ENCODE data around the gene PKD2L1.
"Not testable (repeated sequence)": the region's sequence is repeated elsewhere in the genome, so short reads cannot be mapped to it uniquely, and the experiment has no call there.

PKD2L1 gene

DNA sequence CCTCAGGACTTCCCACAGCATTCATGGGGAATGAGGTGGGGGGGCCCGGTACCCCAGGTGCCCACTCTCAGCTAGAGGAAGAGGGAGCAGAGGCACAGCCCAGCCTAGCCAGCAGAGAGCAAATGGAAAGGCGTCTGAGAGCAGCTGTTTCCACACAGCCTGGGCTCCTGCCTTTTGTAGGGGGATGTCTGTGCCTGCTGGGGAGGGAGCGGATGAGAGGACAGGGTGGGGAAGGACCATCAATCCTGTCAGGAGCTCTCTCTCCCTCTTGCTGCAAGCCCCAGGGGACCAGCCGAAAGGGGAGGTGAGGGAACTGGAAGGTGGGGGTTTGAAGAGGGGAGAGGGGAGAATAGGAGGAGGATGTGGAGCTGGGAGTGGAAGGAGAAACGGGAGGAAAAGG, at the start of gene PKD2L1:
PKD2L1 (minus strand) TSS at position 150 of the 400 bp plus-strand sequence; CDS start at position 25, 125 bp downstream.
- no peak for DNase-seq

DNA sequence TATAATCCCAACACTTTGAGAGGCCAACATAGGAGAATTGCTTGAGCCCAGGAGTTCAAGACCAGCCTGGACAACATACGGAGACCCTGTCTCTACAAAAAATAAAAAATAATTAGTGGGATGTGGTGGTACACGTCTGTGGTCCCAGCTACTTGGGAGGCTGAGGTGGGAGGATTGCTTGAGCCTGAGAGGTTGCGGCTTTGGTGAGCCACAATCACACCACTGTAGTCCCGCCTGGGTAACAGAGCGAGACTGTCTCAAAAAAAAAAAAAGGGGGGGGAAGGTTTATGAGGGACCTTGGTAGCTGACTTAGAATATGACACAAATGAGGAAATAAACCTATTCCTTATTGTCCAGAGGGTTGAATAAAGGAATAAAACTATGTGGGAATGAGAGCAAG, 47.8 kb upstream of the PKD2L1 start:
- DNase-seq = no peak

DNA sequence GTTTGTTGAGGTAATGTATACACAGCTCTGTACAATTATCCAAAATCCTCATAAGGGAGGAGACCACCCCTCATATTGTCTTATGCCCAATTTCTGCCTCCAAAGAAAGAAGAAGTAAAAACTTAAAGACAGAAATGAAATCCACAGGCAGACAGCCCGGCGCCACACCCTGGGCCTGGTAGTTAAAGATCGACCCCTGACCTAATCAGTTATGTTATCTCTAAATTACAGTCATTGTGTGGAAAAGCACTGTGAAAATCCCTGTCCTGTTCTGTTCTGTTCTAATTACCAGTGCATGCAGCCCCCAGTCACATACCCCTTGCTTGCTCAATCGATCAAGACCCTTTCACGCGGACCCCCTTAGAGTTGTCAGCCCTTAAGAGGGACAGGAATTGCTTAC, 46.6 kb upstream of the PKD2L1 start:
- DNase-seq = not testable (repeated sequence)

DNA sequence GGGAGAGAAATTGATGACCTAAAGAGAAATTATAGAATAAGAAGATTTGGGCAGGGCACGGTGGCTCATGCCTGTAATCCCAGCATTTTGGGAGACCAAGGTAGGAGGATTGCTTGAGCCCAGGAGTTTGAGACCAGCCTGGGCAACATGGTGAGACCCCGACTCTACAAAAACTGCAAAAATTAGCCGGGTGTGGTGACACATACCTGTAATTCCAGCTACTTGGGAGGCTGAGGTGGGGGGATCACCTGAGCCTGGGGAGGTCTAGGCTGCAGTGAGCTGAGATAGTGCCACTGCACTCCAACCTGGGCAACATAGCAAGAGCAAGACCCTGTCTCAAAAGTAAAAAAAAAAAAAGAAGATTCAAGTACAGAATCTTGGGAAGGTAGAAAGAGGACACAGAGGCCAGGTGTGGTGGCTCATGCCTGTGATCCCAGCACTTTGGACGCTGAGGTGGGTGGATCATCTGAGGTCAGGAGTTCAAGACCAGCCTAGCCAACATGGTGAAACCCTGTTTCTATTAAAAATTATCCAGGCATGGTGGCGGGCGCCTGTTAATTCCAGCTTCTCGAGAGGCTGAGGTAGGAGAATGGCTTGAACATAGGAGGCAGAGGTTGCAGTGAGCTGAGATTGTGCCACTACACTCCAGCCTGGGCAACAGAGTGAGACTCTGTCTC, 44.8 kb upstream of the PKD2L1 start:
- DNase-seq = not testable (repeated sequence)

DNA sequence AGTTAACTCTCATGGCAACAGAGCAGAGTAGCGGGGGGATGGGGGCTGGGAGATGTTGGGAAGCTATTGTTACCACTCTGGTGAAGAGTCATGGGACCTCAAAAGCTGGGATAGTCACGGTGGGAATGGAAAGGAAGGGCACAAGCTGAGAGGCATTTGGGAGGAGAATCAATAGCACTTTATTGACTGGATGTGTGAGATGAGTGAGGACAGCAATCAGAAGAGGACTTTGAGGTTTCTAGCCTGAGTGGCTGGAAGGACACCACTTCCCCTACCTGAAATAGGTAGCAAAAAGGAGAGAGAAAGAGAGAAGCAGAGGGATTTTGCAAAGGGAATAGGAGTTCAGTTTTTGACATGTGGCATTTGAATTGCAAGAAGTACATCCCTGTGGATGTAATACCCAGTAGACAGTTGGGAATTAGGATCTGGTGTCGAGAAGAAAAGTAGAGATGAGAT, 44.2 kb upstream of the PKD2L1 start:
- DNase-seq = no peak

DNA sequence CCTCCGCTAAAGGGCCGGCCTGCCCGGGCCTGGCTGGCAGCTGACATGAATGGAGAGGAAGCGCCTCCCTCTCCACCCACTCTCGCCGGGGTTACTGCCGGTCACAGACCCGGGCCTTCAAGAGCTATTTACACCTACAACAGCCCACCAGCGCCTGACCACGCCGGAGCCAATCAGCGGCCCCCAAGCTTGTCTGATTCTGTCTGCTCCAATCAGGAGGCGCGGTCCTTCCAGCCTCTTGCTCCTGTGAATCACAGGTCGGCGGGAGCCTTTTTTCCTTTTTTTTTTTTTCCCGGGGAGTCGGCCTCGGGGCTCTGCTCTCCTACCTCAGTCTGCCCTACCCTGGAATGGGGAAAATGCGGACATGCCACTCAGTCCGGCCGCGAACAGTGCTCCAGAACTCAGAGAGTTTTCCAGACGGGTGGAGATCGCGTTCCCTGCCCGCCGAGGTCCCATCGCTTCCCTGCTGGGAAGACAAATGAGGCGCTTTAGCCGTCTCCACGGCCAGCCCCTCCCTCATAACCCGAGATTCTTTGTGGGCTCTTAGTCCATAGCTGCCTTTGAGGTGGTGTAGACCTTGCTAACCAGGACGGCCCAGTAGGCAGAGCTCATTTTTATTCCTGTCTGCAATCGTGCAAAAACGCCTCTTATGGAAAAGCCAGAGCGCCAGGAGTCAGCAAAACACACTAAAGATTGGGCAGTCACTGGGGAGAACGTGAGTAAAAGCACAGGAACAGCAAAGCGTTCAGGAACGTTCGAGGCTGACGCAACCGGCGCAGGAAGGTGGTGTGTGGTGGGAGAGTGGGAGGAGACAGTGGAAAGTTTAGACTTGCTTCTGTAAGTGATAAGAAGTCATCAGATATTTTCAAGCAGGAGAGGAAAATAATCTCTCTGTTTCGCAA, 43.5 kb upstream of the PKD2L1 start:
- DNase-seq = peak; percentile 61

DNA sequence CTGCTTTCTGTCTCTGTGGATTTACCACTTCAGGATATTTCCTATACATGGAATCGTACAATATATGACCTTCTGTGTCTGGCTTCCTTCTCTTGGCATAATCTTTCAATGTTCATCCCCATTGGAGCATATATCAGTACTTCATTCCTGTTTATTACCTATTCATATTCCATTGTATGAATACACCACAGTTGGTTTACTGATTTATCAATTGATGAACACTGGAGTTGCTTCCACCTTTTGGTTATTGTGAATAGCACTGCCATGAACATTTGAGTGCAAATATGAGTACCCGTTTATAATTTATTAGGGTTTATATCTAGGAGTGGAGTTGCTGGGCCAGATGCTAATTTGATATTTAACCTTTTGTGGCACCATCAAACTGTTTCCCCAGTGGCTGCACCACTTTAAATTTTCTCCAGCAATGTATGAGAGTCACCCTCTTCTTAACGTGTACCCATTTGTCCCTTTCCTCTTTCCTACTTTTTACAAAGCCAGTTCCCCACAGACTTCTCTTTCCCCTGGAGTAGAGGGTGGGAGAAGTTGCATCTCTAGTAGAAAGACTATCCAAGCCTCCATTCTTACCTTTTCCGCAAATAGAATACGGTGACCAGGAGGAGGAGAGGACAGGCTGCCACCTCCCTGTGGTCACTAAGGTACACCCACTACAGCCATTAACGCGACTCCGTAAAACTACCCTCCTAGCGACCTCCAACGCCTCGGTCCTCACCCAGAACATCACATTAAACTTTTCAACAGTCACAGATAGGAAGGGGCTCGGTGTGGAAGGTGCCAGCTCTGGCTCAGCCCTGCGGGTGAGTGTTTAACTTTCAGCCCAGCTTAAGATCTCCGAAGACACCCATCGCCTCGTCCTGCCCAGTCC, 42.6 kb upstream of the PKD2L1 start:
- DNase-seq = no peak

DNA sequence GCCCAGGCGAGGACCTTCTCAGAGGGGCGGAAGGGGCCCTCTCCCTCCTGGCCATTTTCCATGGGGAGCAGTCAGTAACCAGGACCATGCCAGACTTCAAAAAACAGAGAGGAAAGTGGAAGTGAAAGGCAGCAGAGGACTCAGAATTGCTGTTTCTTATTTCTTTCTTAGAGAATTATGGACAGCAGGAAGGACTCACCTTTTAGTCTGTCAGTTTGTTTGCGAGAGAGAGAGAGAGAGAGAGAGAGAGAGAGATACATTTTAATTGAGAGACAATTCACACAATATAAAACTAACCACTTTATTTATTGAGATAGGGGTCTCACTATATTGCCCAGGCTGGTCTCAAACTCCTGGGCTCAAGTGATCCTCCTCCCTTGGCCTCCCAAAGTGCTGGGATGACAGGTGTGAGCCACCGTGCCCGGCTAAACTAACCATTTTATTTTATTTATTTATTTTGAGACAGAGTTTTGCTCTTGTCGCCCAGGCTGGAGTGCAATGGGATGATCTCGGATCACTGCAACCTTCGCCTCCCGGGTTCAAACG, 41.5 kb upstream of the PKD2L1 start:
- no peak for DNase-seq

DNA sequence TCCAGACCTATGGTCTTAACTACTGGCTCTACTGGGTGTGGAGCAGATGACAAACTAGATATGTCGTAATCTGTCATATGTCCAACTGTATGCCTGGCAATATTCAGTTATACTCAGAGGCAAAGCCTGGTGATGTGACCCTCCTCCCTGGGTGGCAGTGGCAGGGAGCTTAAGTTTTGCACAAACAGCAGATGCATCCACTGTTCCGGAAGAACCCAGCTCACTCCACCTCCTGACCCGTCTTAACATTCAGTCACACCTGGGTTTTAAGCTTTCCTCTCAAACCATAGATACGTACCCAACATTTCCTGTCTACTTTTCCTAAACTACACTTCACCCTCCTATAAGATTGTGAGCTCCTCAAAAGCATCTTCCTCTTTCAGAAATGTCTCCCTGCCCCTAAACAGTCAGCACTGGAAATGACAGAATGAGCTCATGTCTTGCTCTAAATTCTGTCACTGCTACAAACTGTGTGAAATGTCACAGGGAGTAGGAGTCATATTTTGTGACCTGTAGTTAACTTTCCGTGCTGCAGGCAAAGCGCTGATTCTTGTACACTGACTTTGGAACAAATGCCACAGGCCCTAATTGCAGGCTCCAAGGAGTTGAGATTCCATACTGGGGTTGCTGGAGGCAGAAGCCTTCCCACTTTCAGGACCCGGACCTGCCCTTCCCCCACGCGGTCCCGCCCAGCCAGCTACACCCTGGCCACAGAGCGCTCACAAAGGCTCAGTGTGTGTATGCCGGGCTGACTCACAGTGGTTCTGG, 40.9 kb upstream of the PKD2L1 start:
- DNase-seq = no peak

DNA sequence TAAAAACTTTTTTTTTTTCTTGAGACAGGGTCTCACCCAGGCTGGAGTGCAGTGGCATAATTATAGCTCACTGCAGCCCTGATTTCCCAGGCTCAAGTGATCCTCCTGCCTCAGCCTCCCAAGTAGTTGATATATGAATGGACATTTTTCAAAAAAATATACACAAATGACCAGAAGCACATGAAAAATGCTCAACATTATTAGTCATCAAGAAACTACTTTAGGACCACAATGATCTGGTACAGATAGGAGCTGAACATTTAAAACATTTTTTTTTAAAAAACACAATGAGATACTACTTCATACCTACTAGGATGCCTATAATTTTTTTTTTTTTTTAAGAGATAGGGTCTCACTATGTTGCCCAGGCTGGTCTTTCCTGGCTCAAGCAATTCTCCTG, 38.7 kb upstream of the PKD2L1 start:
- no peak for DNase-seq

DNA sequence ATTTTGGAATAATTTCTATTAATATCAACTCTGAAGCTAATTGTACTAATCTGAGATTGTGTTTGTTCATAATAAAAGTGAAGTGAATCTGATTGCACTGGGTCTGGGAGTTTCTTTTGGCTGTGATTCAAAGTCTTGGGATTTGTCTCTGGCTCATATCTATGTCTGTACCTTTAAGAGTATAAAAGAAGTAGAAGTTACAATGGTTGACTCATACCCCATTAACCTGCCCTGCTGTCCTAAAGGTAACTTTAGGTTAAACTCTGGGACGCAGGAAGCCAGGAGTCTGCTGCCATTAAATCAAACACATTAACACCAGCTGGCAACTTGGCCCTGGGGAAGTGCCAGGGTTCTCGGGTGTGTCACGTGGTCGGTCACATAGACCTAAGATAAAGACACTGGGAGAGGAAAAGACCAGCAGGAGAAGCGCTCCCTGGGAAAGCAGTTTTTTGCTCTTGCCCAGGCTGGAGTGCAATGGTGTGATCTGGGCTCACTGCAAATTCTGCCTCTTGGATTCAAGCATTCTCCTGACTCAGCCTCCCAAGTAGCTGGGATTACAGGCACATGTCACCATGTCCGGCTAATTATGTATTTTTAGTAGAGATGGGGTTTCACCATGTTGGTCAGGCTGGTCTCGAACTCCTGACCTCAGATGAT, 34.8 kb upstream of the PKD2L1 start:
- DNase-seq = peak; percentile 27

DNA sequence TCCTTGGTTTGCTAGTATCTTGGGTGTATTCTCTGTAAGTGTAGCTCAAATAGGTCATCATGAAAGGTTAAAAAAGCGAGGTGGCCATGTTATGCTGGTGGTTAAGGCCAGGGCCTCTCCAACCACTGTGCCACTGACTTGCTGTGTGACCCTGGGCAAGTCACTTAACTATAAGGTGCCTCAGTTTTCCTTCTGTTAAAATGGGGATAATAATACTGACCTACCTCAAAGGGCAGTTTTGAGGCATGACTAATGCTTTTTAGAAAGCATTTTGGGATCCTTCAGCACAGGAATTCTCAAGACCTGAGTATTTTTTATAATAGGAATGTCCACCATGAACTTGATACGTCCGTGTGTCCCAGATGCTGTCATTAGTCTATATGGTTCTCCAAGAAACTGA, 34.1 kb upstream of the PKD2L1 start:
- DNase-seq = no peak

DNA sequence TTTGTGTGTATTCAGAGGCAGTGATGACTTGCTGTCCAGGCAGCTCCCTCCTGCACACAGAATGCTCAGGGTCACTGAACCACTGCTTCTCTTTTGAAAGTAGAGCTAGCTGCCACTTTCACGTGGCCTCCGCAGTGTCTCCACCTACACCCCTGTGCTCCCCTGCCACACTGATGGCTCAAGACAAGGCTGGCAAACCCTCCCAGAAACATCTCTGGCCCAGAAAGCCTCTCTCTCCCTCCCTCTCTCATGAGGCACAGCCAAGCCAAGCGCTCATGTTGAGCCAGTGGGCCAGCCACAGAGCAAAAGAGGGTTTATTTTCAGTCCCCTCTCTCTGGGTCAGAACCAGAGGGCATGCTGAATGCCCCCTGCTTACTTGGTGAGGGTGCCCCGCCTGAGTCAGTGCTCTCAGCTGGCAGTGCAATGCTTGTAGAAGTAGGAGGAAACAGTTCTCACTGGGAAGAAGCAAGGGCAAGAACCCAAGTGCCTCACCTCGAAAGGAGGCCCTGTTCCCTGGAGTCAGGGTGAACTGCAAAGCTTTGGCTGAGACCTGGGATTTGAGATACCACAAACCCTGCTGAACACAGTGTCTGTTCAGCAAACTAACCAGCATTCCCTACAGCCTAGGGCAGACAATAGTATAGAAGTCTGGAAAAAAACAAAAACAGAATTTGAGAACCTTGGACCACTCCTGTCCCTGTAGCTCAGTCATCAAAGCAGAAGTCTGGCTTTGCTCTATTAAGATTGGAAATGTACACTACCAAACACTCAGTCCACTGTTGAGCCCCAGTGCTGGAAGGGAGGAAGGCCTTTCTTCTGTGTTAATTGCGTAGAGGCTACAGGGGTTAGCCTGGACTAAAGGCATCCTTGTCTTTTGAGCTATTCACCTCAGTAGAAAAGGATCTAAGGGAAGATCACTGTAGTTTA, 32.8 kb upstream of the PKD2L1 start:
- no peak for DNase-seq

DNA sequence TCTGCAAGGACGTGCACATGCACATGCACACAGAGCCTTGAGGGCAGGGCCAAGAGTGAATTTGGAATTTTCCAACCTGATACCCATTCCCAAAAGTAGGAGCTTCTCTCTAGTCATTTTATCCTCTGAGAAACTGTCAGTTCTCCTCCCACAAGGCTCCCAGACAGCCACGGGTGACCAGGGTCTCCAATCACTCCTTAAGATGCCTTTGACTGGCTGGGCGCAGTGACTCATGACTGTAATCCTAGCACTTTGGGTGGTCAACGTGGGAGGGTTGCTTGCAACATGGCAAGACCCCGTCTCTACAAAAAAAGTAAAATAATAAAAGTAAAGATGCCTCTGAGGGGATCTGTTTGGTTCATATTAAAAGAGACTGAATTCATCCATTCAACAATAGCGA, 30.2 kb upstream of the PKD2L1 start:
- no peak for DNase-seq

DNA sequence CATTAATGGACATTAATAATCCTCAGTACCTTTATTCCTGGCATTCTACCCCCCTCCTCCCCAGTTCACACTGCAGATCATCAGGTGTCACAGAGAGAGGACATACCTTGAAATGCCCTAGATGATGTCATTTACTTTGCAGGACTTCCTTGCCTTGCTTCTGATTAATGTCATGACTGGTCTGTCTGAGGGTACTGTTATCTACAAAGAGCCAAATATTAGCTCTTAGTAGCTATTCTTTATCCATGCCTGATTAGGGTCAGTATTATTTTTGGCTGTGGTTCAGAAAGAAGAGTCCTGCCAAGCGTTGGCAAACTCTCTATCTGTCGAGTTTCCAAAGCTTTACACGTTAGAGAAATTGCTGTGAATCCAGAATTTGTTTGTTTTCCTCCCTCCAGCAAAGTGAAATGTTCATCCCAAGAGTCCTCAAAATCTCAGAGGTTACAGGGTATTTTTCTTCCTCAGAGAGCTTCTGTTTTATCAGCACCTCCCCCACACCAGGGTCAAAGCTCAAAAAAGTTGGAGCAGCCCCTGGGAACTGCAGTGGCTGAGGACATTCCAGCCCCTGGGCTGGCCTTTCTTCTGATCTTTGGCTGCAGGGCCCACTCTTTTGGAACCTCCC, 29.6 kb upstream of the PKD2L1 start:
- DNase-seq = no peak

DNA sequence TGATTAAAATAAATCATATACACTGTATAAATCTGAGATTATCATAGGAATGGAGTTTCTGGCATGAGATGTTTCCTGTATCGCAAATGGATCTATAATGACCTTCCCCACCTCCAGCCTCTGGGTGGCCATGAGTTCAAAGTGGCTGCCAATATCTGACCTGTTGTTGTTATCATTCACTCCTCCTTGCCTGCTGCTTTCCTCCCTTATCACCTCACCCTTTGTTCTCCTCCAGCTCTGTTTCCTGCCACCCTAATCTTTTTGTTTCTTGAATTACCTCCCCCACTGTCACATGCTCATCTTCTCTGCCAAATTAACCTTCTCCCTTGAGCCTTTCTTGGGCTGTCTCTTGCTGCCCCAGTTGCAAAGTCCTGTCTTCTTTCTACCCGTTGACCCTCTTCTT, 29.0 kb upstream of the PKD2L1 start:
- DNase-seq = no peak

DNA sequence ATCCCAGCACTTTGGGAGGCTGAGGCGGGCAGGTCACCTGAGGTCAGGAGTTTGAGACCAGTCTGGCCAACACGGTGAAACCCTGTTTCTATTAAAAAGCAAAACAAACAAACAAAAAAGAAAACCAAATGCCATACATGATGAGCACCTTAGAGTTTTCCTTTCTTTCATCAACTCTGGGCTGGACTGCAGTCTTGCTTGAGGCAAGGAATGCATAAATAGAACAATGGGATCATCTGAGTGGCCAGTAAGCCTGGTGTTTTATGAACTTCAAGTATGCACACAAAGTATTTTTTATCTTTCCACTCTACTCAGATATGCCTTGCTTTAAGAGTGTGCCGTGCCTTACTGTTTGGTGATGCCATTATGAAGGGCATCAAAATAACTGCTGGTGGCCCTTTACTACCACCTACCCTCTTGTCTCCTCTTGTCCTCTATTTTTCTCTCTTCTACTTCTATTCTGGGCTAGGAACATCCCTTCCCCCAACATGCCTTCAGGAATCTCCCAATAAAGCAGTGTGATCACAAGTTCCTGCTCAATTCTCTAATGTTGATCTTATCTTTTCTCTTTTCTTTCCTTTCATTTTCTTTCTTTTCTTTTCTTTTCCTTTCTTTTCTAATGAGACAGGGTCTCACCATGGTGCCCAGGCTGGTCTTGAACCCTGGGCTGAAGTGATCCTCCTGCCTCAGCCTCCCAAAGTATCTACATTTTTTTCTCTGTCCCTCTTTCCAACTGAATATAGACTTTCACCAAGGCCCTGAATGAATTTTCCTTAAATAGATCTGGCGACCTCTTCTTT, 27.2 kb upstream of the PKD2L1 start:
- DNase-seq = no peak

DNA sequence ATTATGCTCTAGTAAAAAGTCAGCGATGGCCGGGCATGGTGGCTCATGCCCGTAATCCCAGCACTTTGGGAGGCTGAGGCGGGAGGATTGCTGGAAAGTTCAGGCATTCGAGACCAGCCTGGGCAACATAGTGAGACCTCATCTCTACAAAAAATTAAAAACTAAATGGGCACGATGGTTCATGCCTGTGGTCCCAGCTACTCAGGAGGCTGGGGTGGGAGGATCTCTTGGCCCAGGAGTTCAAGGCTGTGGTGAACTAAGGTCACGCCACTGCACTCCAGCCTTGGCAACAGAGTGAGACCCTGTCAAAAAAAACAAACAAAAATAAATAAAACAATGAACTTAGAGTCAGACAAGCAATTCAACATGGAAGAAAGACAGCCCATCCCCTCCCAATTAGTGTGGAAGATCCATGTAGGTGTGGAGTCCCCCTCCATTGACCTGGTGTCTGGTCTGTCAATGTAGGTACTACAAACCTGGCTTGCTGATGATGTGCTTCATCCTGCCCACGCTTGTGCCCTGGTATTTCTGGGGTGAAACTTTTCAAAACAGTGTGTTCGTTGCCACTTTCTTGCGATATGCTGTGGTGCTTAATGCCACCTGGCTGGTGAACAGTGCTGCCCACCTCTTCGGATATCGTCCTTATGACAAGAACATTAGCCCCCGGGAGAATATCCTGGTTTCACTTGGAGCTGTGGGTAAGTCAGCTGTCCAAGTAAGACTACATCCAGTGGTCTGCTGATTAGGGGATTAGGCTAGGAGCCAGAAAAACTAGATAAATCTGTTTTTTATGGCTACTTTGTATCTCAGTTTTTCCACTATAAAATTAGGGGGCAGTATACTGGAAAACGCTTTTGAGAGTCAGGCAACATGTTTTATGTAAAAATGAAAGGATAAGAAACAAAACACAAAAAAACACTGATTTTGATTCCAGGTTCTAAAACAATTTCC, 26.3 kb upstream of the PKD2L1 start:
- DNase-seq = no peak

Data from NCI-H2029 treated with DMSO at 0.1 percent for 48 hours (cell line).